ENCODE data around the gene PUS7L. TPM values are rescaled to one million over a fixed set of nuclear protein-coding genes. Genes with fewer than 3 reads are reported as not detected.

PUS7L gene
- total RNA-seq, 1 experiment from 2014 or later: 15.3 TPM

- DNase-seq (ENCODE audit: low read depth, low spot score) (no peak), ATAC-seq (no peak)
- Histone ChIP-seq H3K79me2 (ENCODE audit: insufficient read depth, low read length) (no peaks in the 10 kb centered on the region; the same call in 1 of the 2 replicates), H3K4me1 (ENCODE audit: control insufficient read depth in 1 of 2, insufficient read depth in 2 of 2, low read length in 2 of 2) (no peaks in the 10 kb centered on the region), H3K9ac (ENCODE audit: low read length) (no peak overlapping the region), H2AFZ (ENCODE audit: low read depth, low read length, poor library complexity, severe bottlenecking) (no peak overlapping the region), H3K27me3 (ENCODE audit: insufficient read depth, low read length) (no peaks in the 10 kb centered on the region), H3K36me3 (ENCODE audit: control insufficient read depth in 1 of 2, insufficient read depth in 2 of 2, low read length in 2 of 2) (peaks cover 34 to 46% of the 10 kb centered on the region in 2 experiments), H3K9me2 (ENCODE audit: insufficient read depth) (no peaks in the 10 kb centered on the region), H3K4me3 (replicated peaks in 1 of 2; ENCODE audit: low read depth in 1 of 2, low read length in 2 of 2) (no peak overlapping the region), H4K20me1 (ENCODE audit: insufficient read depth) (no peaks in the 10 kb centered on the region), H3K9me3 (ENCODE audit: control insufficient read depth in 1 of 2, insufficient read depth in 1 of 2, low read depth in 1 of 2, low read length in 2 of 2) (no peaks in the 10 kb centered on the region), H3K27ac (ENCODE audit: low read depth, low read length) (no peak overlapping the region), H3K4me2 (ENCODE audit: low read length) (no peak overlapping the region)
- CTCF ChIA-PET: no interaction called here
- TF ChIP-seq YY1 (IDR thresholded peaks at IDR 0.05; ENCODE audit: extremely low read depth, insufficient replicate concordance, low read depth, low read length): no peak
- TF ChIP-seq CBX3 (IDR thresholded peaks at IDR 0.05; ENCODE audit: low read depth): no peak
- no peak for TF ChIP-seq RAD21 (IDR thresholded peaks at IDR 0.05; ENCODE audit: low read depth)
- no peak for TF ChIP-seq ZBTB33 (IDR thresholded peaks at IDR 0.05; ENCODE audit: extremely low read depth, insufficient replicate concordance, low read length)
- TF ChIP-seq MAX (IDR thresholded peaks at IDR 0.05): no peak
- TF ChIP-seq TCF7L2 (IDR thresholded peaks at IDR 0.05; ENCODE audit: borderline replicate concordance, extremely low read depth, insufficient read depth, insufficient read length): no peak
- TF ChIP-seq, protein P1, sequence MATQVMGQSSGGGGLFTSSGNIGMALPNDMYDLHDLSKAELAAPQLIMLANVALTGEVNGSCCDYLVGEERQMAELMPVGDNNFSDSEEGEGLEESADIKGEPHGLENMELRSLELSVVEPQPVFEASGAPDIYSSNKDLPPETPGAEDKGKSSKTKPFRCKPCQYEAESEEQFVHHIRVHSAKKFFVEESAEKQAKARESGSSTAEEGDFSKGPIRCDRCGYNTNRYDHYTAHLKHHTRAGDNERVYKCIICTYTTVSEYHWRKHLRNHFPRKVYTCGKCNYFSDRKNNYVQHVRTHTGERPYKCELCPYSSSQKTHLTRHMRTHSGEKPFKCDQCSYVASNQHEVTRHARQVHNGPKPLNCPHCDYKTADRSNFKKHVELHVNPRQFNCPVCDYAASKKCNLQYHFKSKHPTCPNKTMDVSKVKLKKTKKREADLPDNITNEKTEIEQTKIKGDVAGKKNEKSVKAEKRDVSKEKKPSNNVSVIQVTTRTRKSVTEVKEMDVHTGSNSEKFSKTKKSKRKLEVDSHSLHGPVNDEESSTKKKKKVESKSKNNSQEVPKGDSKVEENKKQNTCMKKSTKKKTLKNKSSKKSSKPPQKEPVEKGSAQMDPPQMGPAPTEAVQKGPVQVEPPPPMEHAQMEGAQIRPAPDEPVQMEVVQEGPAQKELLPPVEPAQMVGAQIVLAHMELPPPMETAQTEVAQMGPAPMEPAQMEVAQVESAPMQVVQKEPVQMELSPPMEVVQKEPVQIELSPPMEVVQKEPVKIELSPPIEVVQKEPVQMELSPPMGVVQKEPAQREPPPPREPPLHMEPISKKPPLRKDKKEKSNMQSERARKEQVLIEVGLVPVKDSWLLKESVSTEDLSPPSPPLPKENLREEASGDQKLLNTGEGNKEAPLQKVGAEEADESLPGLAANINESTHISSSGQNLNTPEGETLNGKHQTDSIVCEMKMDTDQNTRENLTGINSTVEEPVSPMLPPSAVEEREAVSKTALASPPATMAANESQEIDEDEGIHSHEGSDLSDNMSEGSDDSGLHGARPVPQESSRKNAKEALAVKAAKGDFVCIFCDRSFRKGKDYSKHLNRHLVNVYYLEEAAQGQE (IDR thresholded peaks at IDR 0.05; ENCODE audit: low read depth): no peak
- BruUV-seq (replicated peaks): no TSS peak
- intact Hi-C loops (cut with micrococcal nuclease): no loop called here
- RAD21 ChIA-PET (ENCODE audit: low non-redundant PET in 1 of 2, low total read pairs in 2 of 2, uncharacterized antibody in 2 of 2, unreplicated experiment in 2 of 2): no interaction called here
- POLR2A ChIA-PET: interaction anchor here (1.0 kb wide), 1 partner anchor 10 kb away, joined by 3 read pairs; no protein-coding TSS in a partner anchor
Observed at GRCh38 chr12:43795716-43796280, 37.2 kb upstream of the PUS7L start.

All from HCT116 (cell line).